Gastrocnemius medialis (tissue), 4 donors: ENCODE results near the gene IFRD2.

Source experiments
- CTCF ChIP-seq, 5 experiments: fragments of 450-650 bp in 3 of 5; fragments of 200-600 bp in 2 of 5; sonication (generic) in 2 of 5; IDR thresholded peaks in 4 of 5; conservative IDR thresholded peaks in 1 of 5; 1 replicate in 4 of 5; 2 replicates in 1 of 5; pipeline ENCODE4 v1.5.1; 2016 to 2019; ENCODE audit warnings: antibody characterized with exemption in 5 of 5, mild to moderate bottlenecking in 3 of 5, moderate library complexity in 3 of 5
- POLR2A ChIP-seq, 2 donors: fragments of 450-650 bp; IDR thresholded peaks; one replicate each; pipeline ENCODE4 v1.6.1; 2017; ENCODE audit warnings: antibody characterized with exemption in 2 of 2, mild to moderate bottlenecking in 2 of 2, moderate library complexity in 2 of 2

- TF ChIP-seq CTCF (IDR thresholded peaks at IDR 0.05 in 4 of 5, conservative IDR thresholded peaks at IDR 0.05 in 1 of 5) (no peak), POLR2A (IDR thresholded peaks at IDR 0.05) (no peak)
Measured at GRCh38 chr3:50276762-50277101, 15.5 kb downstream of the IFRD2 start.
